ENCODE results near the gene INTS2.

GRCh38 chr17:61847659-61848058 lies 80.1 kb downstream of the INTS2 start:
- no peak for TF ChIP-seq CTCF (IDR thresholded peaks at IDR 0.05)
- TF ChIP-seq EZH2 (IDR thresholded peaks at IDR 0.05; ENCODE audit: borderline replicate concordance, insufficient read depth, low read depth, low read length, poor library complexity, severe bottlenecking), result no peak

All from B cell (primary cell).